ENCODE data around the gene CORO1C. TPM values are rescaled to one million over a fixed set of nuclear protein-coding genes. Genes with fewer than 3 reads are reported as not detected.
A peak's percentile ranks its signal among the peaks of the same experiment; 100 is the strongest.

CORO1C gene
- polyA plus RNA-seq, 2 of the 4 experiments (the other 2 are of a cell fraction) = 166 to 245 TPM

DNA sequence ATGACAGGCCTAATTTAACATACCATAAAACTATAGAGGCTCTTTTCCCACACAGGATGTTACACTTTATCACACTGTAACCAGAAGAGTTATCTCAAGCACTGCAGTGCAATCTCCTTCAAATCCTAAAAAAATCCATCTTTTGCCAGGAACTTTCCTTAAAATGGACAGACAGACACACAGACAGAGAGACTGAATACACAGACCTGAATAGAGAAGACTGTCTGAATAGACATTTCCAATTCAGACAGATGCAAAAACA, 6.5 kb downstream of the CORO1C start:
- POLR2A ChIA-PET = interaction anchor here (1.0 kb wide), 1 partner anchor 60 kb away, joined by 3 read pairs; no protein-coding TSS in a partner anchor
- peak overlapping the region; percentile 65 to 88 for H3K27ac ChIP-seq
- peak overlapping the region; percentile 90 for H3K4me2 ChIP-seq
- FAIRE-seq (no peak), ATAC-seq (no peak; a peak in 1 of 6 replicates), DNase-seq (ENCODE audit: low read depth in 1 of 2, low spot score in 1 of 2) (no peak)
- H3K4me3 ChIP-seq = no peak overlapping the region
- CTCF ChIA-PET = interaction anchor here (1.3 to 6.2 kb wide), 3 partner anchors 8 to 59 kb away, joined by 3 to 35 read pairs (median 6); no protein-coding TSS in a partner anchor
- H3K9me3 ChIP-seq = no peaks in the 10 kb centered on the region
- no peak for TF ChIP-seq POLR2AphosphoS2 (conservative IDR thresholded peaks at IDR 0.05; ENCODE audit: low read length)
- TF ChIP-seq, protein P1, sequence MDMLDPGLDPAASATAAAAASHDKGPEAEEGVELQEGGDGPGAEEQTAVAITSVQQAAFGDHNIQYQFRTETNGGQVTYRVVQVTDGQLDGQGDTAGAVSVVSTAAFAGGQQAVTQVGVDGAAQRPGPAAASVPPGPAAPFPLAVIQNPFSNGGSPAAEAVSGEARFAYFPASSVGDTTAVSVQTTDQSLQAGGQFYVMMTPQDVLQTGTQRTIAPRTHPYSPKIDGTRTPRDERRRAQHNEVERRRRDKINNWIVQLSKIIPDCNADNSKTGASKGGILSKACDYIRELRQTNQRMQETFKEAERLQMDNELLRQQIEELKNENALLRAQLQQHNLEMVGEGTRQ (IDR thresholded peaks at IDR 0.05) = no peak
- no peak for TF ChIP-seq MAZ (IDR thresholded peaks at IDR 0.05; ENCODE audit: borderline replicate concordance, low read depth, low read length)
- H3K4me1 ChIP-seq = peaks cover 94% of the 10 kb centered on the region

DNA sequence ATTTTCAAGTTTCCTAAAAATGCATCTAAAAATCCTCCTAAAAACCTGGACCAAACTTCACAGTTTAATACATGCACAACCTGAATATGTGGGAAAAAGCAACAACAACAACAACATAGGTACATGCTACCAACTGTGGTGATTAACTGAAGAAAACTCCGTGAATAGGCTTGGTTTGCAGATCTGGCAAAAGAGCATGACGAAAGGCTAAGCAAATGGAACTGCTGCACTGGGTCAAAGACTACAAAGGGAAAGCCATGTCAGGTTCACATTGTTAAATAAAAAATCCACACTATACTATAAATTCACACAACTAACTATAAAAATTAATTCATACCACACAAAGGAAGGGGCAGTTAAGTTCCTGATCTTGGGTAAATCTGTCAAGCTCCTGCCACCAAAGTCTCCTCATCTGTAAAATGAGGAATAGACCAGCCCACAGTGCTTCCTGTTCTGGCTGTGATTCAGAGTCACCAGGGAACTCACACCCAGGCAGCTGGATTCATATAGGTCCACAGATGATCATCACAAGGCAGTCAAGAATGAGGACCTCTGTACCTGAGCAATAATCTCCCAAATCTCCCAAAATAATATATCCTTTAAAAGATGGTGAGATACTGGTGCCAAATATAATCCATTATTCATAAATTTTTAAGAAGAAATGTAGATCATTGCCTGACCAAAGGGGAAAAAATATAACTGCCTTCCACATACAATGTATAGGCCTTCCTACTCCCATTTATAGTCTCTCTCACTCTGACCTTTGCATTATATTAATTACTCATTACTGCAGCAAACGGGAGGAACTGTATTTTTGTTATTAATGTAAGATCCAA, 7.0 kb downstream of the CORO1C start:
- ChIA-PET POLR2A (no interaction called here), CTCF (interaction anchor here (0.6 to 6.2 kb wide), 3 partner anchors 34 to 88 kb away, joined by 3 to 35 read pairs (median 6); no protein-coding TSS in a partner anchor)
- Histone ChIP-seq H3K4me3 (peak overlapping the region; percentile 6; the same call in 1 of the 3 replicates), H3K27ac (peak overlapping the region; percentile 65 to 88), H3K4me1 (peaks cover 97% of the 10 kb centered on the region), H3K4me2 (peak overlapping the region; percentile 90), H3K9me3 (no peaks in the 10 kb centered on the region)
- DNase-seq (ENCODE audit: low read depth in 1 of 2, low spot score in 1 of 2) = peak in 1 of 2 experiments; percentile 56
- TF ChIP-seq, protein P2, sequence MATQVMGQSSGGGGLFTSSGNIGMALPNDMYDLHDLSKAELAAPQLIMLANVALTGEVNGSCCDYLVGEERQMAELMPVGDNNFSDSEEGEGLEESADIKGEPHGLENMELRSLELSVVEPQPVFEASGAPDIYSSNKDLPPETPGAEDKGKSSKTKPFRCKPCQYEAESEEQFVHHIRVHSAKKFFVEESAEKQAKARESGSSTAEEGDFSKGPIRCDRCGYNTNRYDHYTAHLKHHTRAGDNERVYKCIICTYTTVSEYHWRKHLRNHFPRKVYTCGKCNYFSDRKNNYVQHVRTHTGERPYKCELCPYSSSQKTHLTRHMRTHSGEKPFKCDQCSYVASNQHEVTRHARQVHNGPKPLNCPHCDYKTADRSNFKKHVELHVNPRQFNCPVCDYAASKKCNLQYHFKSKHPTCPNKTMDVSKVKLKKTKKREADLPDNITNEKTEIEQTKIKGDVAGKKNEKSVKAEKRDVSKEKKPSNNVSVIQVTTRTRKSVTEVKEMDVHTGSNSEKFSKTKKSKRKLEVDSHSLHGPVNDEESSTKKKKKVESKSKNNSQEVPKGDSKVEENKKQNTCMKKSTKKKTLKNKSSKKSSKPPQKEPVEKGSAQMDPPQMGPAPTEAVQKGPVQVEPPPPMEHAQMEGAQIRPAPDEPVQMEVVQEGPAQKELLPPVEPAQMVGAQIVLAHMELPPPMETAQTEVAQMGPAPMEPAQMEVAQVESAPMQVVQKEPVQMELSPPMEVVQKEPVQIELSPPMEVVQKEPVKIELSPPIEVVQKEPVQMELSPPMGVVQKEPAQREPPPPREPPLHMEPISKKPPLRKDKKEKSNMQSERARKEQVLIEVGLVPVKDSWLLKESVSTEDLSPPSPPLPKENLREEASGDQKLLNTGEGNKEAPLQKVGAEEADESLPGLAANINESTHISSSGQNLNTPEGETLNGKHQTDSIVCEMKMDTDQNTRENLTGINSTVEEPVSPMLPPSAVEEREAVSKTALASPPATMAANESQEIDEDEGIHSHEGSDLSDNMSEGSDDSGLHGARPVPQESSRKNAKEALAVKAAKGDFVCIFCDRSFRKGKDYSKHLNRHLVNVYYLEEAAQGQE (IDR thresholded peaks at IDR 0.05) = no peak; the same call in 1 of the 2 replicates
- TF ChIP-seq FOSL2 (IDR thresholded peaks at IDR 0.05) (no peak), FOSL2 (CRISPR knock-in tag; IDR thresholded peaks at IDR 0.05) (0 out of 2 replicates have a peak, but pooled peaks have one; percentile 2)
- ATAC-seq = peak; percentile 65 to 66
- FAIRE-seq = no peak
- WGBS (ENCODE audit: missing lambda C conversion rate) = 19% methylated on average over 3 of the region's 3 CpGs

DNA sequence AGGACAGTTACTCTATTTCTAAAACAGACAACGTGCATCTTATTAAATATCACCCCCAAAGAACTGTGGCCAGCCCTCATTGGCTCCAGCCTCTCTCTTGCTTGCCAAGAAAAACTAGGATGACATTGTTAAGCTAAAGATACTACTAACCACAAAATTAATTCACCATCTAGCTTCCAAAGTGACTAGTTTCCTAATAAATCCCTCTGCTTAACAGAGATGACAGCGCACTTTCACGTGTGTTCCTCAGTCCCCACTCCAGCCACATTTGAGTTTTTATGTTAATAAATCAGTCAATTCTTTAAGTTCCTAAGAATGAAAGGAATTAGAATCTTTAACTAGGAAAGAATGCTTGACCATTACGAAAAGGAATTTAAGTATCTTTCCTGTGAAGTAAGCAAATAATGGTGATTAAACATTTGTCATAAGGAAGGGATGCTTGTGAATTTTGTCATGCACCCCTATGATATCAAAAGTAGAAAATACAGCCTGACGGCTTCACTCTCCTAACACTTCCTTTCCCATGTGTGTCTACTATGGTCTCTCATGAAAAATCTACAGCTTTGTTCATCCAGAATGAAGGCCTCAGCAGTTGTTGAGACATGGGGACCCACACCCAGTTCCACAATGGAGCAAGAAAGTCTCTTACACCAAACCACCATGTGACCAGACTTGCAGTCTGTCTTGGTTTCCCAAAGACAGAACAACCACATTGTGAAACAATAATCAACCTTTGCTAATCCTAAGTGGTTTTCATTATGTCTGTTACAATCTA, 8.1 kb downstream of the CORO1C start:
- 3% methylated on average over 5 of the region's 5 CpGs for WGBS (ENCODE audit: missing lambda C conversion rate)
- DNase-seq (ENCODE audit: low read depth in 1 of 2, low spot score in 1 of 2) (peak; percentile 46 to 65), FAIRE-seq (no peak), ATAC-seq (peak; percentile 42 to 66)
- Histone ChIP-seq H3K4me2 (peak overlapping the region; percentile 90), H3K4me1 (peaks cover 96% of the 10 kb centered on the region), H3K9me3 (no peaks in the 10 kb centered on the region), H3K27ac (peak overlapping the region; percentile 65 to 88), H3K4me3 (peak overlapping the region; percentile 22; the same call in 2 of the 3 replicates)
- ChIA-PET CTCF (interaction anchor here (0.6 to 6.2 kb wide), 5 partner anchors 12 to 105 kb away, joined by 3 to 35 read pairs (median 3); no protein-coding TSS in a partner anchor), POLR2A (interaction anchor here (1.4 kb wide), 1 partner anchor 9 kb away, joined by 4 read pairs; the partner anchor contains the start of gene CORO1C)
- no peak for TF ChIP-seq CHD4 (IDR thresholded peaks at IDR 0.05; ENCODE audit: borderline replicate concordance)
- TF ChIP-seq POLR2A (IDR thresholded peaks at IDR 0.05; ENCODE audit: low read length) = no peak
- TF ChIP-seq ZSCAN20 (CRISPR knock-in tag; IDR thresholded peaks at IDR 0.05) = peak; percentile 29; the same call in 1 of the 2 replicates
- TF ChIP-seq CBX8 (IDR thresholded peaks at IDR 0.05) = no peak
- TF ChIP-seq, protein P3, sequence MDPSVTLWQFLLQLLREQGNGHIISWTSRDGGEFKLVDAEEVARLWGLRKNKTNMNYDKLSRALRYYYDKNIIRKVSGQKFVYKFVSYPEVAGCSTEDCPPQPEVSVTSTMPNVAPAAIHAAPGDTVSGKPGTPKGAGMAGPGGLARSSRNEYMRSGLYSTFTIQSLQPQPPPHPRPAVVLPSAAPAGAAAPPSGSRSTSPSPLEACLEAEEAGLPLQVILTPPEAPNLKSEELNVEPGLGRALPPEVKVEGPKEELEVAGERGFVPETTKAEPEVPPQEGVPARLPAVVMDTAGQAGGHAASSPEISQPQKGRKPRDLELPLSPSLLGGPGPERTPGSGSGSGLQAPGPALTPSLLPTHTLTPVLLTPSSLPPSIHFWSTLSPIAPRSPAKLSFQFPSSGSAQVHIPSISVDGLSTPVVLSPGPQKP (IDR thresholded peaks at IDR 0.05; ENCODE audit: low read depth, low read length) = no peak
- TF ChIP-seq PHF8 (IDR thresholded peaks at IDR 0.05; ENCODE audit: borderline replicate concordance, low read depth) = no peak
- no peak for TF ChIP-seq CHD2 (IDR thresholded peaks at IDR 0.05; ENCODE audit: low read length, partially characterized antibody)
- no peak for TF ChIP-seq ESRRA (IDR thresholded peaks at IDR 0.05; ENCODE audit: borderline replicate concordance, low read length)
- TF ChIP-seq, protein P4, sequence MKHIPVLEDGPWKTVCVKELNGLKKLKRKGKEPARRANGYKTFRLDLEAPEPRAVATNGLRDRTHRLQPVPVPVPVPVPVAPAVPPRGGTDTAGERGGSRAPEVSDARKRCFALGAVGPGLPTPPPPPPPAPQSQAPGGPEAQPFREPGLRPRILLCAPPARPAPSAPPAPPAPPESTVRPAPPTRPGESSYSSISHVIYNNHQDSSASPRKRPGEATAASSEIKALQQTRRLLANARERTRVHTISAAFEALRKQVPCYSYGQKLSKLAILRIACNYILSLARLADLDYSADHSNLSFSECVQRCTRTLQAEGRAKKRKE (CRISPR knock-in tag; IDR thresholded peaks at IDR 0.05; ENCODE audit: low read depth) = no peak
- no peak for TF ChIP-seq RNF2 (IDR thresholded peaks at IDR 0.05; ENCODE audit: borderline replicate concordance, low read depth)
- TF ChIP-seq FOXS1 (CRISPR knock-in tag; IDR thresholded peaks at IDR 0.05) = no peak
- no peak for TF ChIP-seq ZFP36 (IDR thresholded peaks at IDR 0.05; ENCODE audit: borderline replicate concordance, partially characterized antibody)
- TF ChIP-seq JUN (IDR thresholded peaks at IDR 0.05) = no peak; a peak in 1 of 5 replicates
- TF ChIP-seq TFCP2L1 (CRISPR knock-in tag; IDR thresholded peaks at IDR 0.05) = no peak
- TF ChIP-seq MAFK (IDR thresholded peaks at IDR 0.05; ENCODE audit: partially characterized antibody) = peak; percentile 64
- TF ChIP-seq HOXA7 (CRISPR knock-in tag; IDR thresholded peaks at IDR 0.05) = no peak
- TF ChIP-seq, protein P5, sequence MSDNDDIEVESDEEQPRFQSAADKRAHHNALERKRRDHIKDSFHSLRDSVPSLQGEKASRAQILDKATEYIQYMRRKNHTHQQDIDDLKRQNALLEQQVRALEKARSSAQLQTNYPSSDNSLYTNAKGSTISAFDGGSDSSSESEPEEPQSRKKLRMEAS (IDR thresholded peaks at IDR 0.05) = peak; percentile 40
- TF ChIP-seq FOSL2 (IDR thresholded peaks at IDR 0.05) = 0 out of 2 replicates have a peak, but pooled peaks have one; percentile 35
- TF ChIP-seq FOSL2 (CRISPR knock-in tag; IDR thresholded peaks at IDR 0.05) = peak; percentile 81
- TF ChIP-seq CBX2 (IDR thresholded peaks at IDR 0.05; ENCODE audit: borderline replicate concordance, low read depth) = no peak
